ENCODE data around the gene EZH1. TPM values are rescaled to one million over a fixed set of nuclear protein-coding genes. Genes with fewer than 3 reads are reported as not detected.

Gene EZH1
- total RNA-seq, 2 donors from 2014 or later: 30.5 to 32.5 TPM

DNA sequence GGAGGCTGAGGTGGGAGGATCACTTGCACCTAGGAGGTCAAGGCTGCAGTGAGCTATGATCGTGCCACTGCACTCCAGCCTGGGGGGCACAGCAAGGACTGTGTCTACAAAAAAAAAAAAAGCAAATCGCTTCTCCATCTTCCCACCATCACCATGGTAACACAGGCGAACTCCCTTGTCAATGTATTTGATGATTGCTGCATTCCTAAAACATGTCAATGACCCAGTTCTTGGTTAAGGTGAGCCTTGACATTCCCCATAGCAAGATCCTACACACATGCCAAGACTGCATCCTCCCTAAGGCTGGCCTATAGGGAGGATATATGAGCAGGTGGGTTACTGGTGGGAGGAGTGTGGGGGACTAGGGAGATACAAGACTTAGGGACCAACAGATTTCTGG, 50.3 kb downstream of the EZH1 start:
- DNase-seq (ENCODE audit: low spot score): no peak
- H3K9me3 ChIP-seq: no peaks in the 10 kb centered on the region
- H3K4me3 ChIP-seq: no peak overlapping the region
- H3K36me3 ChIP-seq: peaks cover 23% of the 10 kb centered on the region
- TF ChIP-seq, protein P1, sequence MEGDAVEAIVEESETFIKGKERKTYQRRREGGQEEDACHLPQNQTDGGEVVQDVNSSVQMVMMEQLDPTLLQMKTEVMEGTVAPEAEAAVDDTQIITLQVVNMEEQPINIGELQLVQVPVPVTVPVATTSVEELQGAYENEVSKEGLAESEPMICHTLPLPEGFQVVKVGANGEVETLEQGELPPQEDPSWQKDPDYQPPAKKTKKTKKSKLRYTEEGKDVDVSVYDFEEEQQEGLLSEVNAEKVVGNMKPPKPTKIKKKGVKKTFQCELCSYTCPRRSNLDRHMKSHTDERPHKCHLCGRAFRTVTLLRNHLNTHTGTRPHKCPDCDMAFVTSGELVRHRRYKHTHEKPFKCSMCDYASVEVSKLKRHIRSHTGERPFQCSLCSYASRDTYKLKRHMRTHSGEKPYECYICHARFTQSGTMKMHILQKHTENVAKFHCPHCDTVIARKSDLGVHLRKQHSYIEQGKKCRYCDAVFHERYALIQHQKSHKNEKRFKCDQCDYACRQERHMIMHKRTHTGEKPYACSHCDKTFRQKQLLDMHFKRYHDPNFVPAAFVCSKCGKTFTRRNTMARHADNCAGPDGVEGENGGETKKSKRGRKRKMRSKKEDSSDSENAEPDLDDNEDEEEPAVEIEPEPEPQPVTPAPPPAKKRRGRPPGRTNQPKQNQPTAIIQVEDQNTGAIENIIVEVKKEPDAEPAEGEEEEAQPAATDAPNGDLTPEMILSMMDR (IDR thresholded peaks at IDR 0.05): no peak
- H3K27me3 ChIP-seq: no peaks in the 10 kb centered on the region
- H3K4me1 ChIP-seq: peaks cover 0 to 12% of the 10 kb centered on the region in 2 donors
- no peak overlapping the region for H3K27ac ChIP-seq

DNA sequence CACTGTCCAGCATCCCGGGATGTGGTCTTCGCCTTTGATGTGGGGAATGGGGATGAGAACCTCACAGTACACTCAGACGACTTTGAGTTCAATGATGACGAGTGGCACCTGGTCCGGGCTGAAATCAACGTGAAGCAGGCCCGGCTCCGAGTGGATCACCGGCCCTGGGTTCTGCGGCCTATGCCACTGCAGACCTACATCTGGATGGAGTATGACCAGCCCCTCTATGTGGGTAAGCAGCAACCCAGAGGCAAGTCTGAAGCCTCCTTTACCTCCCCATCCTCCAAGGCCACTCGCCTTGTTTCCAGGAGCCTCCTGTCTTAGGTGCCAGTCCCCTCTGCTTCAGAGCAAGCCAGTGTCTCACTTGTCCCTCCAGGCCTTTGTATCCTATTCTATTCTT, 52.4 kb downstream of the EZH1 start:
- H3K27me3 ChIP-seq: no peaks in the 10 kb centered on the region
- H3K36me3 ChIP-seq: peaks cover 18% of the 10 kb centered on the region
- H3K27ac ChIP-seq: no peak overlapping the region
- no peaks in the 10 kb centered on the region for H3K4me1 ChIP-seq
- H3K9me3 ChIP-seq: no peaks in the 10 kb centered on the region
- TF ChIP-seq, protein P1 (IDR thresholded peaks at IDR 0.05): no peak
- no peak for DNase-seq (ENCODE audit: low spot score)
- H3K4me3 ChIP-seq: no peak overlapping the region

DNA sequence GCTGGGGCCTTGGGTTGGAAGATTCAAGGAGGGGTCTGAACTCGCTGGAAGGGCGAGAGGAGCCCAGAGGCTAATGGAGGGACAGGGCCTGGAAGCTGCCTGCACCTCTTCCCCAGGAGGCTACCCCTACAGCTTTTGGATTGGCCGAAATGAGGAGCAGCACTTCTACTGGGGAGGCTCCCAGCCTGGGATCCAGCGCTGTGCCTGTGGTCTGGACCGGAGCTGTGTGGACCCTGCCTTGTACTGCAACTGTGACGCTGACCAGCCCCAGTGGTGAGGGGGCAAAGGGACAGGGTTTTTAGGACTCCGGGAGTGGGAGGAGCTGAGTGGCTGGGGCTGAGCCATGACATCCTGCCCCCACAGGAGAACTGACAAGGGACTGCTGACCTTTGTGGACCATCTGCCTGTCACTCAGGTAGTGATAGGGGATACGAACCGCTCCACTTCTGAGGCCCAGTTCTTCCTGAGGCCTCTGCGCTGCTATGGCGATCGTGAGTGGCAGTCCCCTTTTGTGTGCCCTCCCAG, 53.8 kb downstream of the EZH1 start:
- Histone ChIP-seq H3K9me3 (no peaks in the 10 kb centered on the region), H3K4me1 (no peaks in the 10 kb centered on the region), H3K4me3 (no peak overlapping the region), H3K36me3 (peaks cover 7% of the 10 kb centered on the region), H3K27me3 (no peaks in the 10 kb centered on the region), H3K27ac (no peak overlapping the region)
- TF ChIP-seq, protein P1 (IDR thresholded peaks at IDR 0.05): no peak
- no peak for DNase-seq (ENCODE audit: low spot score)

DNA sequence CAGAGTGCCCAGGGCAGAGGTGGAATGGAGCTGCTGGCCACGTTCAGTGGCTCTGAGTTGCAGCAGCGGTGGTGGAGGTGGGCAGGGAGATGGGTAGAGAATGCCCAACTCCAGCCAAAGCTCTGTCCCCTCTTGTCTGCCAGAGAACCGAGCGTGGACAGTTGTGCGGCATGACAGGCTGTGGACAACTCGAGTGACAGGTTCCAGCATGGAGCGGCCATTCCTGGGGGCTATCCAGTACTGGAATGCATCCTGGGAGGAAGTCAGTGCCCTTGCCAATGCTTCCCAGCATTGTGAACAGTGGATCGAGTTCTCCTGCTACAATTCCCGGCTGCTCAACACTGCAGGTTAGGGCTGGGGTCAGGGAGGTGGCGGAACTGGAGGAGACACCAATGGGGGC, 54.2 kb downstream of the EZH1 start:
- H3K36me3 ChIP-seq: peaks cover 2% of the 10 kb centered on the region

DNA sequence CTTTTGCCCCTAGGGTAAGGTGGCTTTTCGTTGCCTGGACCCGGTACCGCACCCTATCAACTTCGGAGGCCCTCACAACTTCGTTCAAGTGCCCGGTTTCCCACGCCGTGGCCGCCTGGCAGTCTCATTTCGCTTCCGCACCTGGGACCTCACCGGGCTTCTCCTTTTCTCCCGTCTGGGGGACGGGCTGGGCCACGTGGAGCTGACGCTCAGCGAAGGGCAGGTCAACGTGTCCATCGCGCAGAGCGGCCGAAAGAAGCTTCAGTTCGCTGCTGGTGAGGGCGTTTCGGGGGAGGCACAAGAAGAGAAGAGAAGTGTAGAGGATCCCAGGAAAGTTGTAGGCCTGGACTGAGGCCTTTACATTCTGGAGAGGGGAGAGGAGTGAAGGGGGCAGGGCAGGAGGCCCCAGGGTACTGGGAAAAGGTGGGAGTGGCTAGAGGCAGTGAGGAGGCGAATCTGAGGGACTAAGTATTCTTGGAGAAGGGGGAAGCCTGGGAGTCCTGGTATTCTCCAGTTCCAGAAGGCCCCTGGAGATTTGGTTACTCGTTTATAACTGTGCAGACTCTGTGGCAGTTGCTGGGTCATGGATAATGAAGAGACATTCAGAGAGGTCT, 57.0 kb downstream of the EZH1 start:
- Histone ChIP-seq H3K36me3 (no peaks in the 10 kb centered on the region), H3K9me3 (no peaks in the 10 kb centered on the region), H3K4me1 (peaks cover 0 to 15% of the 10 kb centered on the region in 2 donors), H3K4me3 (no peak overlapping the region), H3K27ac (no peak overlapping the region), H3K27me3 (no peaks in the 10 kb centered on the region)
- TF ChIP-seq, protein P1 (IDR thresholded peaks at IDR 0.05): no peak
- DNase-seq (ENCODE audit: low spot score): no peak

More for the DNA sequence above, 54.2 kb downstream of the EZH1 start:
- Histone ChIP-seq H3K27ac (no peak overlapping the region), H3K27me3 (no peaks in the 10 kb centered on the region), H3K4me3 (no peak overlapping the region), H3K4me1 (no peaks in the 10 kb centered on the region), H3K9me3 (no peaks in the 10 kb centered on the region)
- no peak for DNase-seq (ENCODE audit: low spot score)
- TF ChIP-seq, protein P1 (IDR thresholded peaks at IDR 0.05): no peak

All from right atrium auricular region (tissue), 2 donors.